ENCODE data around the gene PLET1.

PLET1 gene

GRCh38 chr11:112303616-112304015 lies 43.0 kb upstream of the PLET1 start:
- Histone ChIP-seq H3K4me2 (ENCODE audit: low read depth, low read length, poor library complexity, severe bottlenecking) (no peak overlapping the region), H3K27me3 (ENCODE audit: low read length) (no peaks in the 10 kb centered on the region), H3K36me3 (ENCODE audit: low read length) (no peaks in the 10 kb centered on the region), H3K27ac (ENCODE audit: low read depth, low read length) (no peak overlapping the region), H3K4me3 (ENCODE audit: insufficient read depth, low read length, poor library complexity, severe bottlenecking) (no peak overlapping the region), H2AFZ (ENCODE audit: low read depth, low read length, severe bottlenecking) (no peak overlapping the region), H3K79me2 (ENCODE audit: insufficient read depth, low read length) (no peaks in the 10 kb centered on the region), H4K20me1 (ENCODE audit: low read depth, low read length) (no peaks in the 10 kb centered on the region), H3F3A (ENCODE audit: insufficient read depth) (no peaks in the 10 kb centered on the region), H3K9ac (ENCODE audit: low read length) (no peak overlapping the region), H3K9me2 (replicated peaks; ENCODE audit: insufficient read depth, low read length) (no peaks in the 10 kb centered on the region), H3K9me3 (ENCODE audit: insufficient read depth, low read length) (no peaks in the 10 kb centered on the region)
- TF ChIP-seq CTCF (IDR thresholded peaks at IDR 0.05; ENCODE audit: insufficient read depth, low read length, poor library complexity, severe bottlenecking) = no peak

GRCh38 chr11:112302226-112302868 lies 41.7 kb upstream of the PLET1 start:
- H3K36me3 ChIP-seq (ENCODE audit: low read length) = no peaks in the 10 kb centered on the region
- H2AFZ ChIP-seq (ENCODE audit: low read depth, low read length, severe bottlenecking) = peak overlapping the region; percentile 24
- H3K4me2 ChIP-seq (ENCODE audit: low read depth, low read length, poor library complexity, severe bottlenecking) = no peak overlapping the region
- no peaks in the 10 kb centered on the region for H3F3A ChIP-seq (ENCODE audit: insufficient read depth)
- no peaks in the 10 kb centered on the region for H3K27me3 ChIP-seq (ENCODE audit: low read length)
- no peaks in the 10 kb centered on the region for H3K9me2 ChIP-seq (replicated peaks; ENCODE audit: insufficient read depth, low read length)
- no peak overlapping the region for H3K27ac ChIP-seq (ENCODE audit: low read depth, low read length)
- H4K20me1 ChIP-seq (ENCODE audit: low read depth, low read length) = no peaks in the 10 kb centered on the region
- H3K9ac ChIP-seq (ENCODE audit: low read length) = no peak overlapping the region
- TF ChIP-seq EZH2phosphoT487 (conservative IDR thresholded peaks at IDR 0.05; ENCODE audit: low read length) (no peak), CTCF (IDR thresholded peaks at IDR 0.05; ENCODE audit: insufficient read depth, low read length, poor library complexity, severe bottlenecking) (no peak)
- H3K4me3 ChIP-seq (ENCODE audit: insufficient read depth, low read length, poor library complexity, severe bottlenecking) = no peak overlapping the region
- no peaks in the 10 kb centered on the region for H3K79me2 ChIP-seq (ENCODE audit: insufficient read depth, low read length)
- H3K9me3 ChIP-seq (ENCODE audit: insufficient read depth, low read length) = no peaks in the 10 kb centered on the region

- Histone ChIP-seq H3F3A (ENCODE audit: insufficient read depth) (no peaks in the 10 kb centered on the region), H2AFZ (ENCODE audit: low read depth, low read length, severe bottlenecking) (no peak overlapping the region), H3K4me2 (ENCODE audit: low read depth, low read length, poor library complexity, severe bottlenecking) (no peak overlapping the region), H3K27me3 (ENCODE audit: low read length) (no peaks in the 10 kb centered on the region), H3K27ac (ENCODE audit: low read depth, low read length) (no peak overlapping the region), H3K9me3 (ENCODE audit: insufficient read depth, low read length) (no peaks in the 10 kb centered on the region), H3K4me3 (ENCODE audit: insufficient read depth, low read length, poor library complexity, severe bottlenecking) (no peak overlapping the region), H3K9me2 (replicated peaks; ENCODE audit: insufficient read depth, low read length) (no peaks in the 10 kb centered on the region), H3K79me2 (ENCODE audit: insufficient read depth, low read length) (no peaks in the 10 kb centered on the region), H3K36me3 (ENCODE audit: low read length) (no peaks in the 10 kb centered on the region), H4K20me1 (ENCODE audit: low read depth, low read length) (no peaks in the 10 kb centered on the region), H3K9ac (ENCODE audit: low read length) (no peak overlapping the region)
- TF ChIP-seq CTCF (IDR thresholded peaks at IDR 0.05; ENCODE audit: insufficient read depth, low read length, poor library complexity, severe bottlenecking) (no peak), EZH2phosphoT487 (conservative IDR thresholded peaks at IDR 0.05; ENCODE audit: low read length) (no peak)
Observed at GRCh38 chr11:112300094-112300786, 39.6 kb upstream of the PLET1 start.
